Ovary (tissue), 9 donors: ENCODE data around the gene ASMTL. TPM values are rescaled to one million over a fixed set of nuclear protein-coding genes. Genes with fewer than 3 reads are reported as not detected.

ENCODE experiments used
- DNase-seq, 5 donors: peaks; one replicate each; pipeline ENCODE4 v3.0.0-alpha.2; 2019 to 2020
- H3K27ac ChIP-seq, 2 donors: fragments of 200-600 bp; one replicate each; pipeline versions ENCODE4 v1.5.1 to v1.8.0; 2019 to 2022
- H3K27me3 ChIP-seq: fragments of 200-600 bp; one replicate; pipeline ENCODE4 v1.8.0; 2022
- H3K36me3 ChIP-seq: fragments of 200-600 bp; sonication (generic); one replicate; pipeline ENCODE4 v1.5.1; 2019
- H3K4me1 ChIP-seq: one replicate; pipeline ENCODE4 v1.8.1; 2013; ENCODE audit warnings: mild to moderate bottlenecking, moderate library complexity; ENCODE audit not compliant: insufficient read depth
- H3K4me3 ChIP-seq: fragments of 200-600 bp; sonication (generic); one replicate; pipeline ENCODE4 v1.5.1; 2017
- H3K9me3 ChIP-seq, 2 donors: fragments of 200-600 bp in 1 of 2; sonication (generic) in 1 of 2; one replicate each; pipeline versions ENCODE4 v1.5.1 to v1.8.1; 2013 to 2019; ENCODE audit warnings: mild to moderate bottlenecking in 1 of 2, moderate library complexity in 1 of 2
- EP300 ChIP-seq: sonication (generic); formaldehyde crosslinking; IDR thresholded peaks from one replicate; pipeline ENCODE4 v1.6.1; 2017; ENCODE audit warnings: antibody characterized with exemption
- POLR2A ChIP-seq: fragments of 450-650 bp; IDR thresholded peaks from one replicate; pipeline ENCODE4 v1.6.1; 2017; ENCODE audit warnings: antibody characterized with exemption, mild to moderate bottlenecking, moderate library complexity
- WGBS, 3 donors: extraction: QIAGEN DNeasy Blood & Tissue Kit in 1 of 3; methylation state at CpG; one replicate each; pipeline versions ENCODE4 v1.1.5 to v1.1.7; 2013 to 2017; 5-methylcytosine and 5-hydroxymethylcytosine counted together
- intact Hi-C, 4 donors: fragments of 100-400 bp; cut with DNase I; formaldehyde crosslinking; loops; one replicate each; pipeline versions ENCODE4 v1.11.0 to v1.15.1; 2022 to 2023
- polyA plus RNA-seq, 2 donors: library from polyadenylated mRNA; stranded (reverse); fragments of 200-250 nt in 1 of 2; fragments of 350-450 nt in 1 of 2; fragmentation: Illumina TruSeq in 1 of 2; extraction: RNeasy Lipid Tissue Mini Kit (QIAGEN cat#74804) in 1 of 2; gene quantifications; one replicate each; pipeline ENCODE4 v1.2.3, GENCODE V29; 2013 to 2014
- total RNA-seq, 7 donors: library from RNA; depleted of rRNA in 2 of 7; stranded (reverse); fragments of >200 nt in 2 of 7; fragmentation: NEBNext Ultra II Directional in 3 of 7; extraction: Animal tissue kit (Norgen Biotek cat#: 25700) in 3 of 7; gene quantifications; one replicate each; pipeline versions ENCODE4 v1.1.0 to v1.2.4, GENCODE V29; 2016 to 2023
- TF ChIP-seq, protein P1 (sequence below), 3 donors: fragments of 450-650 bp in 2 of 3; fragments of 200-600 bp in 1 of 3; IDR thresholded peaks; one replicate each; pipeline versions ENCODE4 v1.5.1 to v1.8.0; 2016 to 2022; ENCODE audit warnings: antibody characterized with exemption in 3 of 3, mild to moderate bottlenecking in 1 of 3
- donor health status: DM: no; HTN: no; CAD: no; lungs with moderate emphysema.
- donor health status: DM: no; HTN: no; CAD: no.
- donor health status: Bipolar disorder and iron deficiency.
- donor health status: DM: yes; HTN: yes; CAD: no.
- donor health status: DM: no; HTN: no; CAD: no.
- donor health status: DM: yes; HTN: yes; CAD: no.

ASMTL gene
- total and polyA plus RNA-seq, 9 donors: 21.3 to 48.9 (median 40.7) TPM

DNA sequence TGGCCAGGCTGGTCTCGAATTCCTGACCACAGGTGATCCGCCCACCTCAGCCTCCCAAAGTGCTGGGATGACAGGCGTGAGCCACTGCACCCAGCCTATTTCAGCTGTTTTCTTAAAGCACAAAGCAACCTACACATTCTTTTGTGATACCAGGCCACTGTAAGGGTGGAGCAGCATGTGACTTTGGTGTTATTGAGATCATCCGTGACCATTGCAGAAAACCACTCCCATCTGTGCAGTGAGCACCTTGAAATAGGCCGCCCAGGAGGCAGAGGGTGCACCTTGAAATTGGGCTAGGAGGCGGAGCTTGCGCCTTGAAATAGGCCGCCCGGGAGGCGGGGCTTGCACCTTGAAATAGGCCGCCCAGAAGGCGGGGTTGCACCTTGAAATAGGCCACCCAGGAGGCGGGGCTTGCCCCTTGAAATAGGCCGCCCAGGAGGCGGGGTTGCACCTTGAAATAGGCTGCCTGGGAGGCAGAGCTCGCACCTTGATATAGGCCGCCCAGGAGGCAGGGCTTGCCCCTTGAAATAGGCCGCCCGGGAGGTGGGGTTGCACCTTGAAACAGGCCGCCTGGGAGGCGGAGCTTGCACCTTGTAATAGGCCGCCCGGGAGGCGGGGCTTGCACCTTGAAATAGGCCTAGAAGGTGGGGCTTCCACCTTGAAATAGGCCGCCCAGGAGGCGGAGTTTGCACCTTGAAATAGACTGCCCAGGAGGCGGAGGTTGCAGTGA, 51.8 kb downstream of the ASMTL start:
- 69 to 86% (median 84%) methylated on average over 27 of the region's 27 CpGs for WGBS, 3 donors
- H3K36me3 ChIP-seq: no peaks in the 10 kb centered on the region
- no peak overlapping the region for H3K4me3 ChIP-seq
- no peak overlapping the region for H3K27ac ChIP-seq
- no peaks in the 10 kb centered on the region for H3K4me1 ChIP-seq
- no peaks in the 10 kb centered on the region for H3K27me3 ChIP-seq
- peaks cover 0 to 3% of the 10 kb centered on the region in 2 donors for H3K9me3 ChIP-seq
- TF ChIP-seq POLR2A (no peak), EP300 (no peak)
- TF ChIP-seq, protein P1, sequence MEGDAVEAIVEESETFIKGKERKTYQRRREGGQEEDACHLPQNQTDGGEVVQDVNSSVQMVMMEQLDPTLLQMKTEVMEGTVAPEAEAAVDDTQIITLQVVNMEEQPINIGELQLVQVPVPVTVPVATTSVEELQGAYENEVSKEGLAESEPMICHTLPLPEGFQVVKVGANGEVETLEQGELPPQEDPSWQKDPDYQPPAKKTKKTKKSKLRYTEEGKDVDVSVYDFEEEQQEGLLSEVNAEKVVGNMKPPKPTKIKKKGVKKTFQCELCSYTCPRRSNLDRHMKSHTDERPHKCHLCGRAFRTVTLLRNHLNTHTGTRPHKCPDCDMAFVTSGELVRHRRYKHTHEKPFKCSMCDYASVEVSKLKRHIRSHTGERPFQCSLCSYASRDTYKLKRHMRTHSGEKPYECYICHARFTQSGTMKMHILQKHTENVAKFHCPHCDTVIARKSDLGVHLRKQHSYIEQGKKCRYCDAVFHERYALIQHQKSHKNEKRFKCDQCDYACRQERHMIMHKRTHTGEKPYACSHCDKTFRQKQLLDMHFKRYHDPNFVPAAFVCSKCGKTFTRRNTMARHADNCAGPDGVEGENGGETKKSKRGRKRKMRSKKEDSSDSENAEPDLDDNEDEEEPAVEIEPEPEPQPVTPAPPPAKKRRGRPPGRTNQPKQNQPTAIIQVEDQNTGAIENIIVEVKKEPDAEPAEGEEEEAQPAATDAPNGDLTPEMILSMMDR (IDR thresholded peaks at IDR 0.05): no peak
- peak in 3 of 5 donors; percentile 18 to 36 (median 21) for DNase-seq
- intact Hi-C loops: no loop called here

DNA sequence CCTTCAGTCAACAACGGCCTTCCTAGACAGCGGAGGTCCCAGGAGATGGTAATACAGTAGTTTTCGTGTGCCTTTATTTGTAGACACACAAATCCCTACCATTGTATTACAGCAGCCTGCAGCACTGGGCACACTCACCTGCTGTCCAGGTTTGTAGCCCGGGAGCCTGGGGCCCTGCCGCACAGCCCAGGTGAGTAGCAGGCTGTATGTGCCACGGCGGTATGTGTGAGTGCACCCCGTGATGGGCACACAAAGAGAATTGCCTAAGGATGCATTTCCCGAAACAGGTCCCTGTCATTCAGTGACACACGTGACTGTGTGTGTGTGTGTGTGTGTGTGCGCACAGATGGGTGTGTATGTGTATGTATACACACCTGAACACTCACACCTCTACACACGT, 52.7 kb downstream of the ASMTL start:
- no peaks in the 10 kb centered on the region for H3K4me1 ChIP-seq
- TF ChIP-seq, protein P1 (IDR thresholded peaks at IDR 0.05): no peak
- TF ChIP-seq EP300: no peak
- no peak for TF ChIP-seq POLR2A
- intact Hi-C loops: no loop called here
- H3K9me3 ChIP-seq: no peaks in the 10 kb centered on the region
- no peak overlapping the region for H3K27ac ChIP-seq
- no peak overlapping the region for H3K4me3 ChIP-seq
- peak in 2 of 5 donors; percentile 9 to 21 for DNase-seq
- 85 to 95% (median 93%) methylated on average over 12 of the region's 12 CpGs for WGBS, 3 donors
- no peaks in the 10 kb centered on the region for H3K27me3 ChIP-seq
- H3K36me3 ChIP-seq: no peaks in the 10 kb centered on the region

- WGBS, 3 donors: 82 to 87% (median 87%) methylated on average over 27 to 29 of the region's 29 CpGs
- peak in 3 of 5 donors; percentile 23 to 35 (median 24) for DNase-seq
- Histone ChIP-seq H3K9me3 (no peaks in the 10 kb centered on the region), H3K27ac (no peak overlapping the region), H3K36me3 (no peaks in the 10 kb centered on the region), H3K4me3 (no peak overlapping the region), H3K27me3 (no peaks in the 10 kb centered on the region), H3K4me1 (no peaks in the 10 kb centered on the region)
- intact Hi-C loops: no loop called here
- TF ChIP-seq EP300: no peak
- TF ChIP-seq, protein P1 (IDR thresholded peaks at IDR 0.05): no peak
- no peak for TF ChIP-seq POLR2A
Measured at GRCh38 chrX:1398431-1399340, 54.0 kb downstream of the ASMTL start.

- Histone ChIP-seq H3K4me1 (no peaks in the 10 kb centered on the region), H3K27me3 (no peaks in the 10 kb centered on the region), H3K4me3 (no peak overlapping the region), H3K36me3 (no peaks in the 10 kb centered on the region), H3K27ac (no peak overlapping the region), H3K9me3 (no peaks in the 10 kb centered on the region)
- TF ChIP-seq, protein P1 (IDR thresholded peaks at IDR 0.05): no peak
- TF ChIP-seq EP300: no peak
- TF ChIP-seq POLR2A: no peak
- peak in 3 of 5 donors; percentile 12 to 24 (median 16) for DNase-seq
- intact Hi-C loops: no loop called here
- 79 to 88% (median 88%) methylated on average over 25 to 29 of the region's 29 CpGs for WGBS, 3 donors
Measured at GRCh38 chrX:1397441-1398270, 55.1 kb downstream of the ASMTL start.
